ENCODE results near the gene TTYH2.
A peak's percentile ranks its signal among the peaks of the same experiment; 100 is the strongest.

The TTYH2 gene

DNA sequence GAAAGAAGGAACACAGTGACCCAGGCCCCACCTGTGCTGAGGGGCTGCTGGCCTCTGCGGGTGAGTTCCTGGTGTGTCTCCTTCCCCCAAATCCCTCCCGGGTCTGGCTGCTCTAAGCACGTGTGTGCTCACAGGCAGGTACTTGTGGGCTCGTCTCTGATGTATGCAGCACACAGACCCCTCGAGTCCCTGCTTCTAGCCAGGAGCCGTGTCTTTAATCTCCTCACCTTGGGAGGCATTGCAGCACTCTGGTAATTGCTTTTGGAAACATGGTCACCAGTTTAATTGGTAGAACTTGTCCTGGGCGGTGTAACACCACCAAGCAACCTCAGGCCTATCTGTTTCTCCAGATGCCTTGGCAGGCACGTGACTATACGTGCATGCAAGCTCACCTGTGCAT, 18.7 kb upstream of the TTYH2 start:
- no peak for DNase-seq (ENCODE audit: low read depth)

DNA sequence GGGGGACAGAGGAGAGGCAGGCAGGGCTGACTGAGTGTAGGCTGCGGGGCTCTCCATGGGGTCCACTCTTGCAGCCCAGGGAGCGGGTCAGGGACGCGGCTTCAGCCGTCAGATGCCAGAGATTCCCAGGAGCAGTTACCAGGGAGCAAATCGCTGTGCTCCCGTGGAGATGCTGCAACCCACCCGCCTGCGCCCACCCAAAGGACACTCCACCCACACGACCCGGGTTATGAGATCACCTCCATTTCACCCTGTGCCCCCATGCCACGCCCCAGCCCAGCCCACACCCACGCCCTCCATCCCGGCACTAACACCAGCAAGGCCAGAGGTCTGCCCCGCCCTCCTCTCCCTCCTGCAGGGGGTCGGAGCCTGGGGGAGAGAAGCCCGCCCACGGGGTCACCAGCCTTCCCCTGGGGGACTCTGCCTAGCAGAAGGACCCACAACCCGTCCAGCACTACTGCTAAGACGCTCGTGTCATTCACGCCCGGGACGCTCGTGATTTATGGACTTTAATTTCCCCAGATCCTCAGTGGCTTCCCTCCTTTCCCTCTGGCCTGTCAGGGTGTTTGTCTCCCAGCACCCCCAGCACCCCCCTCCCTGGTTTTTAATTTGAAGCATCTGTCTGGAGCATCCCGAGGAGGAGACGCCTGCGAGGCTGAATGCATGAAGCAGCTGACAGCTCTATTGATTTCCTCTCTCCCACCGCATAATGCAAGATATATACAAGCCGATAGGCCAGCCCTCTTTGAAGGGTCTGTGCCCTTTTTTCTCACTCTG, 16.6 kb upstream of the TTYH2 start:
- DNase-seq (ENCODE audit: low read depth) = no peak

DNA sequence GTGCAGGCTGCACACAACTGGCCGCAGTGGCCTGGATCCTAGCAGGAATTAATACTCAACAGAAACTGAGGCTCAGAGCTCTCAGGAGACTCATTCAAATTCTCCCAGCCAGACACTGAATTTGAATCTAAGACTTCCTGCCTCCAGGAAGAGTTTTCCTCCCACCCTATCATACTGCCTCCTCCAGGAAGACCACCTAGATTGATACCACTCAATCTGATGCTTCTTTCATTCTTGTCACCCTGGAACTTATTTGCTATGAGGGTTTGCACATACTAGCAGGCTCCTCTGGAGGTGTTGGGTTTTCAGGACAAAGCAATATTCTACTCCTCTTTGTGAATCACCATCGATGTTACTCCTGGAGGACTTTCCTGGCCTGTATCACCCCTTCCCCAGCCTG, 15.6 kb upstream of the TTYH2 start:
- no peak for DNase-seq (ENCODE audit: low read depth)

DNA sequence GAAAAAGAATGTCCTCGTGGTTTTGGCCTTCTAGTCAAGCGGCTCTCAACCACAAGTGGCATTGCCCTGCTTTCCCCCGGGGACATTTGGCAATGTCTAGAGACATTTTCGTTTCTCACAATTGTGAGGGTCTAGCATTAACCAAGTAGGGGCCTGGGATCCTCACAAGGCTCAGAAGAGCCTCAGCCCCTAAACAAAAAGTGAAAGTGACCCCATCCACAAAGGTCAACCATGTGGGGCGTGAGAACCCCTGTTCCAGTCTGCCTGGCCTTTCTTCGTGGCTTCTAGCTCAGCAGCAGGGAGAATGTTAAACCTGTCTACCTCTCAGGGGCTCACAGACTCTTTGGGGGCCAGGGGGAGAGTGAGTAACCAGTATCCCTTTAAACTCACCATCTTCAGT, 14.7 kb upstream of the TTYH2 start:
- no peak for DNase-seq (ENCODE audit: low read depth)

DNA sequence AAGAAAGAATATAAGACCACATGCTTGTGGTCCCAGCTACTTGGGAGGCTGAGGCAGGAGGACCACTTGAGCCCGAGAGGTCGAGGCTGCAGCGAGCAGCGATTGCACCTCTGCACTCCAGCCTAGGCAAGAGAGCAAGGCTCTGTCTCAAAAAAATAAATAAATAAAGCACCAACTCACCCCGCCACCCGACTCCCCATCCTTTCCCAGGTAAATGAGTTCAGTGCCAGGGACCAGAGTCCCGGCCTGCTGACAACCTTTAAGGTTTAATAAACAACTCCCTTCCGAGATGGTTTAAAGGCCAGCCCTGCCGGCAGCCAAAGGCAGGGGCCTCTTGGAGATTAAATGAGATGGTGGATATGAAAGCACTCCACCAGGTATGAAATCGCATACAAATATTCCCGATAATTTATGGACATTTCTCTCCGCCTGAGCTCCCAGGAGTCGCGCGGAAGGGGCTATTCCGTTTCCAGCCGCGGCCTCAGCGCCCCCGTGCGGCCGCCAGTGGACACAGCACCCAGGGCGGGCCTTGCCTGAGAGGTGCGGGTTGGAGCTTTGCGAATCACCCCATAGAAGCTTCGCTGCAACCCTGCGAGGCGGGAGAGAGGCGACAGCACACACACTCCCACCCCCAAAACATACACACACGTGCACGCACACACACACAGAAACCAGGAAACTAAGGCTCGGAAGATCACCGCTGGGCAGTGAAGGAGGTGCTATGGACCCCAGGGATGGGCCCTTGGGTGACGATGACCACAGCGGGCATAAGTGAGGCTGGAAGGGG, 13.9 kb upstream of the TTYH2 start:
- peak; percentile 49 for DNase-seq (ENCODE audit: low read depth)

DNA sequence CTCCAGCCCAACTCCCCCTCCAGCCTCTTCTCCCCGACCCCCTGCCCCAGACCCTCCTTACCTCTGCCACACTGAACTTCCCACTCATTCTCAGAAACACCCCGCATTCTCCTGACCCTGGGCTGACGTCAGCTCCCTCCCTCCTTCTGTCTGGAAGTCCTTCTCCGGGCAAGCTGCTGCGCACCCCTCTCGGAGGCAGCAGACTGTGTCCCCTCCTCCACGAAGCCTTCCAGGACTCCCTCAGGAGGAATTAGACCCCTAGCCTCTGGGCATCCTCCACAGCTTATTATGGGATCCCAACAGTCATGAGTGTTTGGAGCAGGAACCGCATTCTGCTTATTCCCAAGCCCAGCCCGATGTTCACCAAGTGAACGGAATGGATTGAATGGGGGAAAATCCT, 13.3 kb upstream of the TTYH2 start:
- no peak for DNase-seq (ENCODE audit: low read depth)

DNA sequence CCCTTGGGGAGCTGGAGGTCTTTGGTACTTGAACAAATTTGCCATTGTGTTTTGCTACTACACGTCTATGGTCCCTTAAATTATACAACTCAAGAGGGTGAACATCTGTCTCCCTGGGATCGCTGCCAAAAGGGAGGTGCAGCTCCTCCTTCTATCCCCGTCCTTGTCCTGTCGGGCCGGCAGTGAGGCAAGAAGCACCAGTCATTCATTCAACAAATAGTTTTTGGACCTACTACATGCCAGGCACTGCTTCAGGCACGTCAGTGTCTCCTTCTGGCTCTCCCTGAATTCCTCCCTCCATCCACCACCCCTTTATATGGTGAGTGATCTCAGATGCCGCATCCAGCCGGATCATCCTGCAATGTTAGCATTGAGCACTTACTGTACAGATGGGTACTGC, 12.1 kb upstream of the TTYH2 start:
- no peak for DNase-seq (ENCODE audit: low read depth)

DNA sequence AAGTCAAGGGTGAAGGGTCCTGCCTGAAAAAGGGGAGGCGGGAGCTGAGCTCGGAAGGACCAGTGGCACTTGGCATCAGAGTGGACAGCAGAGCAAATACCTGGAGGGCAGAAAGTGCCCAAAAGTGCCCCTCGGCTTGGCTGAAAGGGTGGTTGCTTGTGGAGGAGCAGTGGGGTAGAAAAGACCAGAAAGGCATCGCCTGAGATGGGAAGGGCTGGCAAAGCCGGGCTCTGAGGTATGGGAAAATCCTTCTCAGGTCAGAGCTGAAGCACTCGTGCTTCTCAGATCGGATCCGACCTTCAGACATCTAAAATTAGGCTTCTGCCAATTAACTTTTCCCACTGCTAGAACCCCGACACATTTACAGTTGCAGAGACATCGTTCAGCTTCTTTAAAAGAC, 11.4 kb upstream of the TTYH2 start:
- DNase-seq (ENCODE audit: low read depth) = no peak

DNA sequence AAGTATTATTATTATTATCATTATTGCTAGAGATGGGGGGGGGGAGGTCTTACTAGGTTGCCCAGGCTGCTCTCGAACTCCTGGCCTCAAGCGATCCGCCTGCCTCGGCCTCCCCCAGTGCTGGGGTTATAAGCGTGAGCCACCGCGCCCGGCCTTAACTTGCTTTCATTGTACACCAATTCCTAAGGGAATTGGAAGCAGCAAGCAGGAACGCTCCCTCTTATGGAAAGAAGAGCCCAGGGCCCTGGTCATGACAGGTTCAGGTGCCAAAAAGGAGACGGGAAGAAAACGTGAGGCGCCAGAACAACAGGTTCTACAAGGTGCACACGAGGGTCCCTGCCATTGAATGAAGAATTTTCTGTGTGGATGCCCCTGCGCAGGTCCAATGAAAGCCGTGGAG, 10.4 kb upstream of the TTYH2 start:
- no peak for DNase-seq (ENCODE audit: low read depth)

DNA sequence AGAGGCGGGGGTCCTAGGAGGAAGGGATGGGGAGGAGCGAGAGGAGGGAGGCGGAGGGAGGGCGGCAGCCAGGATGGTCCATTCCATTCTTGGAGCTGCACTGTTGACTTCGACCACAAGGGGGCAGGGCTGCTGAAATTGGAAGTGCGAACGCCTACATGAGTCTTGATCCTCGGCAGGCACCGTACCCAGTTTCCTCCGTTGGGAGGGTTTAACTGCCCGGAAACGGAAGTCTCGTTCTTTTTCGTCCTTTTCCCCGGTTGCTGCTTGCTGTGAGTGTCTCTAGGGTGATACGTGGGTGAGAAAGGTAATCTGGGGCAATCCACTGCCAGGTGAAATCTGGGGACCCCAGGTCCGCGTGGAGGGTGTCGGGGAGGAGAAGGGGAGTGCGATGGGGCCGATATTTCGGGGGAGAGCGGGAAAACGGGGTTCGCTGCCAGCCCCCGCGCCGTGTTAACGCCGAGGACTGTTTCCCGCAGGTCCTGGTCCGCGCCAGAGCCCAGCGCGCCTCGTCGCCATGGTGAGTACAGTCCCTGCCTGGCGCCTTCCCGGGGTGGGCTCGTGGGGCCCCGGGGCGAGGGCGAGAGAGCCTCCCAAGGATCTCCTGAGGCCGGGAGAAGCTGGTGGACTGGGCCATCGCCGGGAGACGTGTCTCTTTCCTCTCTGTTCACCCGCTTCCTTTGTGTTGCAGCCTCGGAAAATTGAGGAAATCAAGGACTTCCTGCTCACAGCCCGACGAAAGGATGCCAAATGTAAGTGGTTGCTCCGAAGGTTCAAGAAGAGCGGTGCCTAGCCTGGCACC, 9.7 kb upstream of the TTYH2 start, which contains the start of gene RPL38:
Gene RPL38, plus strand, starts transcription at position 240 of the 802 bp plus-strand sequence. Its CDS starts 278 bp downstream, at position 518.
- DNase-seq (ENCODE audit: low read depth) = peak; percentile 96

DNA sequence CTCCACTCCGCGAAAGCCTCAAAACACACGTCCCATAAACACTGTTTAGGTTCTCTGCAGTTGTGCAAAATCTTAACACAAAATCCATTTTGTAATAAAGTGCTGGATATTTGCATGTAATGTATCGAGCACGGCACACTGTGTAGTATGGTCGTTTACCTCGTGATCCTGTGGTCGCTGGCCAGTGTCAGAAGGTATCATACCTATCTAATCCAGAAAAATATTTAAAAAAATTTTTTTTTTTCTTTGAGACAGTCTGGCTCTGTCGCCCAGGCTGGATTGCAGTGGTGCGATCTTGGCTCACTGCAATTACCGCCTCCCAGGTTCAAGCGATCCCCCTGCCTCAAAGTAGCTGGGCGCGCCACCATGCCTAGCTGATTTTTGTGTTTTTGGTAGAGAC, 8.9 kb upstream of the TTYH2 start:
- DNase-seq (ENCODE audit: low read depth) = no peak

DNA sequence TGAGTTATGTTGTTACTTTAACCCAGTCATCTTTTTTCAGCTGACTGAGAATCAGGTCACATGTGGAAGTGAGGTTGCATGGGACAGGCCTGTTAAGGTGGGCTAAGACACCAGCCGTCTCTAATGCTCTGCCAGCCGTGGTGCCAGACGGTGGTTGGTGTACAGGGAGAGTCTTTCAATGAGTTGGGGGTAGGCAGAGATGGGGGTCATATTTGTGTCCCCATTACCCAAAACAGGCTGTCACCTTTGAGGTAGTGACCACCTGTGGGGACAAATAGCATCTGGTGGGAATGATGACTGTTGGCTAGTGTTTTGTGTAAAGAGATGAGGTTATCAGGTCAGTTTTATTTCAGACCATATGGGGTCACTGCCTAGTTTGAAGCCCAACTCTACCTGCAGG, 8.1 kb upstream of the TTYH2 start:
- DNase-seq (ENCODE audit: low read depth) = no peak

DNA sequence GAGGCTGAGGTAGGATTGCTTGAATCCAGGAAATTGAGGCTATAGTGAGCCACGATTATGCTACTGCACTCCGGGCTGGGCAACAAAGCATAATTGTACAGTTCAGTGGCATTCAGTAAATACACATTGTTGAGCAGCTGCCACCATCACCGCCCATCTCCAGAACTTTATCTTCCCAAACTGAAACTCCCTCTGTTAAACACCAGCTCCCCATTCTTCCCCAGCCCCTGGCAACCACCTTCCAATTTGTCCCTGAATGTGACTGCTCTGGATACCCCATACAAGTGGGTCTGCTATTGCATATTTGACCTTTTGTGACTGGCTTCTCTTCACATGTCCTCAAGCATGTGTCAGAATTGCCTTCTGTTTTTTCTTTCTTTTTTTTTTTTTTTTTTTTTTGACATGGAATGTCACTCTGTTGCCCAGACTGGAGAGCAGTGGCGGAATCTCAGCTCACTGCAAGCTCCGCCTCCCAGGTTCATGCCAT, 7.0 kb upstream of the TTYH2 start:
- DNase-seq (ENCODE audit: low read depth) = no peak

DNA sequence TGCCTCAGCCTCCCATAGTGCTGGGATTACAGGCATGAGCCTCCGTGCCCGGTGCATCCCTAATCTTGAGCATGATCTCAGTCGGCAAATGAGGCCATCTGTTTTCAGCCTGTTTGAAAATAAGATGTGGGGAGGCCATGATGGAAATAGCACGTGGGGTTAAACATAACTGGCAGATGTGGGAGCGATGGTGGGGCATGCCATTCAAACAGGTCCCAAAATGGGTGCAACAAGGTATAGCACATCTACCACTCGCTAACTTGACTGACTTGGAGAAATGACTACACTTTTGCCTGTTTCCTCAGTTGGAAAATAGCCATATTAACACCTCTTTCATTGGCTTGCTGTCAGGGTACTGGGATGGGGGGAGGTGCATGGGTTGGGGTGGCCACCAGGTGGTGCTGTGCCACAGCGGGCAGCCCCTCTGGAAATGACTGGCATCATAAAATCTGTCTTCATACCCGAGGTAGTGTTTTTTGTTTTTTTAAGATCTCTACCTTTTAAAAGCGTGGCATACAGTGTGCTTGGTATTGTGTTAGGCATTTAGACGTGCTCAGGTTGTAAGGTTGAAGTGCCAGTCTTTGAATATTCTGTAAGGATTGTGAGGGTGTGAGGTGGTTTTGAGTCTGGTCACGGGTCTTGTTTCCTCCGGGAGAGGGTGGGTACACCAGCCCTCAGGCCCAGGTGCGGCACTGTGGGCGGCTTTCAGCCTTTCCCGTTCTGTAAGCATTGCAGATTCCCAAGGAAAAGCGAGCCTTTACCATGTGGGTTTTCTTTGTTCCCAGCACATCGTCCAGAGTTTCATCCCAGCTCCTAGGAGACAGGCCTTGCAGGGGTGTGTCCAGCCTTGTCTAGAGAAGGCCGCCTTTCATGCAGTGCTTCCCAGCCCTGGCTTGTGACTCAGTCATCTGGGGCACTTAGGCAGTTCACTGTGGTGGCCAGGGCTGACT, 2.9 kb upstream of the TTYH2 start:
- DNase-seq (ENCODE audit: low read depth) = peak; percentile 60

DNA sequence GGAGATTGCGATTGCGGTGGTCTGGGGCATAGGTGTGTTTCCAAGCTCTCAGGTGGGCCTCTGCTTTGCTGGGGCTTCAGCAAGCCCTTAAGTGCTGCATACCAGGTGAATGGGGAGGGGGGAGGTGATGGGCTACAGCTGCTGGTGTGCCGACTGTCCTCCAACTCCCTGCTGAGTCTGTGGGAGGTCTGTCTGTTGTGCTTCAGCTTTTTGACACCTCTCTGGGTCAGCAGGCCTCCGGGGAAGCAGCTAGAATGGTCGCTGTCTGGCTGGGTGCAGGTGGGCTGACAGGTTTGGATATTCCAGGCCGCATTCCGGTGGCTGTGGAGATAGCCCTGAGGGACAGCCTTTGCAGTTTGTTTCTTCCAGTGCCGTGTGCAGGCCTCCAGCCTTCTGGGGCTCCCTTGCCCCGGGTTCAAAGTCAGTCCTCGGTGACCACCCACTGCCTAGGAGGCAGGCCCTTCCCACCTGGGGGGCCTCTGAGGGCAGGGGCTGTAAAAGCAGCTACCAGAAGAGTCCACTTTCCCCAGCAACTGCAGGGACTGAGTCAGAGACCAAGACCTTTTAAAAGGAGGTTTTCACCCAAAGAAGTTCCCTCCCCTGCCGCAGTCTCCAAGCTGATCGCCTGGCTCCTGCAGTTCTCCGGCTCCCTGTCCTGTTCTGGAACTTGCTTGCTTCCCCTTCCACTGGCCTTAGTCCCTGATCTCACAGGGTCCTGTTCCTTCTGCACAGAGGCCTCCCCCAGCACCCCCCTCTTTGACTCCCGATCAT, 2.0 kb upstream of the TTYH2 start:
- no peak for DNase-seq (ENCODE audit: low read depth)

DNA sequence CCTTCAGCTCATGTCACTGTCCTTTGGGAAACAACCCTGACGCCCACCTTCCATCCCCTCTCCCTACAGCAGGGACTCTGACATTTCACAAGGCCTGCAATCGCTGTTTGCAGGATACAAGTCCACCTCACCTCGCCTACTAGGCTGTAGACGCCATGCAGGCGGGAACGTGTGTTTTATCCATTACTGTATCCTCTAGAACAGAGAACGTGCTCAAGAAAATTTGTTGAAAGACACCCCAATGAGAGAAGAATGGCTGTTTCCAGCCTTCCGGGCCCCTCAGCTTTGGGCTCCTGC, 1.5 kb upstream of the TTYH2 start:
- DNase-seq (ENCODE audit: low read depth) = no peak

DNA sequence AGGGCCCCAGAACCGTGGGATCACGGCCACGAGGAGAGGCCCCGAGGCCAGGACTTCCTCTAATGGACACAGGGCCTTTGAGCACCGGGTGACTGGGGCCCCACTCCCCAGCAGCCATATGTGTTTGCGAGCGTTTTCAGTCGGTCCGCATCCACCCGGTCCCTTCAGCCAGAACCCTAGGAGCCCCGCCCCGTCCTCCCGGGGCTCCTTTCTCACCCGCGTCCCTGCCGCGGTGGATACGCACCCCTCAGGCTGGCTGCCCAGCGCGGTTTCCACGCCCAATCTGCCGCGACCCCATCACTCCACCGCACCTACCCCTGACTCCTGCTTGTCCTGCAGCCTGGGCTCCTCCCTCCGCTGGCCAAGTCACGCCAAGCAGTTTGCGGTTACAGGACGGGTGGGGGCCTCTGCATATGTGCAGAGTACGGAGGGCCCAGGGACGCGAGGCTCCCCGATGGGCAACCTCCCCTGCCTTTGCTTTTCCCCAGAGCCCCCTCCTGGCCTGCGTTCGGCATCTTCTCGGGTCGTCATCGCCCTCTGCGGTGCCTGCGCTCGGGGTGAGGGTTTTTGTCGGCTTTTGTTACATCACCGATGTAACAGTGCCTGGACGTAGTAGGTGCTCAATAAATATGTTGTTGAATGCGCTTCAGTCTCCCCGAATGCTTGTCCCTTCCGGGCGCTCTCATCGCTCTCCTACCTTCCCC, 1.0 kb upstream of the TTYH2 start:
- DNase-seq (ENCODE audit: low read depth) = no peak

DNA sequence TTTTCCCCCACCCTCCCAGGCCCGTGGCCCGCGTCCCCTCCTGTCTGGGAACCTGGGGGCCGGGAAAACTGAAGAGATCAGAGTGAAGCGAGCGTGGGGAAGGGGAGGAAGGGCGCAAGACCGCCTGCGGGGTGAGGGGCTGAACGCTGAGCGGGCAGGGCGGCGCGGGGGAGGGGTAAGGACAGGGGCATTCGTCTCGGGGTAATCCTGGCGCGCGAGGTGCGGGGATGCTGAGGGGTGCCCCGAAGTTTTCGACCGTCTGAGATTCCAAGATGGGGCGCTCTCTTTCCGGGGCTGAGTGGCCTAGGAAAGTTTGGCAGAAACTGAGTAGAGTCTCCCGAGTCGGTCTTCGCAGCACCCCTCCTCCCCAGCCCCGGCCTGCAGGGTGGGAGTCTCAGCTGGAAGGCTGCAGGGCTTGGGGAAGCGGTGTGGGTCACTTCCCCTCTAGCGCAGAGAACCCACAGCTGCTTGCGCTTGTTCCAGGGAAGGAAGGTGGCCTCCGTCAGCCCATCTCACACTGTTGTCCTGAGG, 555 bp downstream of the TTYH2 start:
- no peak for DNase-seq (ENCODE audit: low read depth)

DNA sequence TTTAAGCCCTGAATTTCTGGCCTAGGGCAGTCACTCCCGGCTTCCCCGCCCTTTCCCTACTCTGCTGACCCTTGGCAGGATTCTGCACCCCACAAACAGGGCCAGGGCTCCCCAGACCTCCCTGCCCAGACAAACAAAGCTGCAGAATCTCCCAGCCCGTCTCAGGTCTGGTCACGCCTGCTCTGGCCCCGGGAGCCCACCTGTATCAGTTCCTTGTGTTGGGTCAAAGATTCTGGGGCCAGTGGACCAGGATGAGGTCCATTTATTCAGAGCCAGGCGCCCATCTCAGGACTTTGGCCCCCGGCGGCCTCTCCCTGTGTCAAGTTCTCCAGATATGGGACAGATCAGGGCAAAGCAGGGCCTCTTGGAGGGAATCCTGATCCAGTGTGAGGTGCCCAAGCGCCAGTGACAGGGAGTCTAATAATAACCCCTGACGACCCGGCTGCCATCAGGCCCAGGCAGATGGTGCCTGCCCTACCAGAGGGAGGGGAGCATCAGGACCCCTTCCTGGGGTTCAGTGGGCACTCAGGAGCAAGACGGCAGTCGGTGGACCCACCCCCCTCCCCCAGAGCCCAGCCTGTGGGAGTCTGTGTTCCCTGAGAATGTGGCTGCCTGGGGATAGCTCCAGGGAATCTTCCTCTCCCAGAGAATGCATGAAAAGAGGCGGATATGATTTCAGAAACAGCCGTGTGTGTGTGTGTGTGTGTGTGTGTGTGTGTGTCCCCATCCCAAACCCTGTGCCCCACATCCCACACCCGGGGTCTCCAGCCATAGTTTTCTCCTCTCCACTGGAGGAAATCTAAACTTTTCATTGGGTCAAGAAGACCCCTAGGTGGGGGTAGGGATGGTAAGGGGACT, 1.3 kb downstream of the TTYH2 start:
- DNase-seq (ENCODE audit: low read depth) = no peak
